Mammary epithelial cell (primary cell): ENCODE data around the gene RARA.

Source experiments
- EZH2 ChIP-seq: IDR thresholded peaks from 2 replicates; pipeline ENCODE4 v1.6.1; 2012; ENCODE audit warnings: low read length, inconsistent platforms, borderline replicate concordance
- TF ChIP-seq, protein P1 (sequence below), 2 donors: IDR thresholded peaks in 1 of 2; conservative IDR thresholded peaks in 1 of 2; 2 replicates each; pipeline ENCODE4 v1.5.1; 2011 to 2012; ENCODE audit warnings: inconsistent platforms in 2 of 2, low read length in 2 of 2, mild to moderate bottlenecking in 2 of 2, control low read depth in 1 of 2, low read depth in 1 of 2; ENCODE audit not compliant: insufficient read depth in 1 of 2; ENCODE audit errors: extremely low read depth in 1 of 2

DNA sequence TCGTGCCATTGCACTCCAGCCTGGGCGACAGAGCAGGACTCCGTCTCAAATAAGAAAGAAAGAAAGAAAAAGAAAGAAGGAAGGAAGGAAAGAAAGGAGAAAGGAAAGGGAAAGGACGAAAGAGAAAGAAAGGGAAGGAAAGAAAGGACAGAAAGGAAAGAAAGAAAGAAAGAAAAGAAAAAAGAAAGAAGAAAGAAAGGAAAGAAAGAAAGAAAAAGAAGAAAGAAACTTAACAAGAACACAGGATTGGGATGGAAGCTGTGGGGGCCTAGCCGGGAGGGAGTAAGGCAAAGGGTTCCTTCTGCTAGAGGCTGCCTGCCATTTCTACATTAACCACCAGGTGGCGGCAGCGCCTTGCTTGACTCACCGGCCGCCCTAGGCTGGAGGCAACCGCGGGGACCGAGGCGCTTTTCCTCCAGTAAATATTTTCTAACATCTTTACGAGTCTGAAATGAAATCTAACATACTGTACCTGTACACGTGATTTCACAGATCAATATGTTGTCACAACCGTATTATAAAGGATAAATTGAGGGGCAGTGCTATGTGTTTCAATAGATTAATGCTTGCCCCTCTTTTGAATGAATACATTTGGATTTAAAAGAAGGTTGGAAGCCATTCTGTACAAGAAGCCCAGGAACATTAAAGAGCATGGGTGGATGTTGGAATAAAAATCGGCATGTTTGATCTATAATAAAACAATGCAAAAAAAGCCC, 49.5 kb downstream of the RARA start:
- TF ChIP-seq, protein P1, sequence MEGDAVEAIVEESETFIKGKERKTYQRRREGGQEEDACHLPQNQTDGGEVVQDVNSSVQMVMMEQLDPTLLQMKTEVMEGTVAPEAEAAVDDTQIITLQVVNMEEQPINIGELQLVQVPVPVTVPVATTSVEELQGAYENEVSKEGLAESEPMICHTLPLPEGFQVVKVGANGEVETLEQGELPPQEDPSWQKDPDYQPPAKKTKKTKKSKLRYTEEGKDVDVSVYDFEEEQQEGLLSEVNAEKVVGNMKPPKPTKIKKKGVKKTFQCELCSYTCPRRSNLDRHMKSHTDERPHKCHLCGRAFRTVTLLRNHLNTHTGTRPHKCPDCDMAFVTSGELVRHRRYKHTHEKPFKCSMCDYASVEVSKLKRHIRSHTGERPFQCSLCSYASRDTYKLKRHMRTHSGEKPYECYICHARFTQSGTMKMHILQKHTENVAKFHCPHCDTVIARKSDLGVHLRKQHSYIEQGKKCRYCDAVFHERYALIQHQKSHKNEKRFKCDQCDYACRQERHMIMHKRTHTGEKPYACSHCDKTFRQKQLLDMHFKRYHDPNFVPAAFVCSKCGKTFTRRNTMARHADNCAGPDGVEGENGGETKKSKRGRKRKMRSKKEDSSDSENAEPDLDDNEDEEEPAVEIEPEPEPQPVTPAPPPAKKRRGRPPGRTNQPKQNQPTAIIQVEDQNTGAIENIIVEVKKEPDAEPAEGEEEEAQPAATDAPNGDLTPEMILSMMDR (conservative IDR thresholded peaks at IDR 0.05 in 1 of 2, IDR thresholded peaks at IDR 0.05 in 1 of 2; ENCODE audit: extremely low read depth in 1 of 2, insufficient read depth in 1 of 2, low read depth in 1 of 2, low read length in 2 of 2): peak; percentile 81 to 91
- TF ChIP-seq EZH2: no peak
